ENCODE data around the gene SHC3. TPM values are rescaled to one million over a fixed set of nuclear protein-coding genes. Genes with fewer than 3 reads are reported as not detected.

Gene SHC3
- total RNA-seq, 1 experiment from 2014 or later: 1.8 TPM

DNA sequence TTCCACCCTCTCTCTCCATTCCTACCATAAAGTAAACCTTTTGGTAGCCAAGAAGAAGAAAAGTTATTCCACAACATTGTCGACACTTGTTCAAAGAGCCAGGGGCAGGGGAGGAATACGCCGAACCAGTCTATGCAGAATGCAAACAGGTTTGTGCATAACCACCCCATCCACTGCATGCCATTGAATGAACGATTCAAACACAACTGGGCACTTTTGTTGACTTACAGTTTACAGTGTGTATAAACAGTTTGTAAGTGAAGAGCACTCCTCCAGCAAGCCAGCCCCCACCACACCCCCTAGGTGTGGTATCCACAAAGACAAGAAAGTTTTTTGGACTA, 194.1 kb downstream of the SHC3 start:
- Histone ChIP-seq H4K8ac (replicated peaks; ENCODE audit: insufficient read length, low read depth, low read length) (no peak overlapping the region), H3K9me3 (ENCODE audit: control insufficient read depth, low read depth, low read length) (peaks cover 2% of the 10 kb centered on the region), H2AK5ac (ENCODE audit: insufficient read length, low read length) (no peak overlapping the region), H2BK120ac (ENCODE audit: low read depth, low read length, poor library complexity, severe bottlenecking) (no peak overlapping the region), H3K4me2 (ENCODE audit: insufficient read depth, insufficient read length, low read length) (no peak overlapping the region), H3K18ac (ENCODE audit: insufficient read length, low read depth, low read length) (no peak overlapping the region), H3K27me3 (ENCODE audit: insufficient read depth, low read length) (no peaks in the 10 kb centered on the region), H2BK20ac (ENCODE audit: low read depth, low read length, poor library complexity, severe bottlenecking) (no peak overlapping the region), H4K91ac (ENCODE audit: insufficient read length, low read depth, low read length) (no peak overlapping the region), H2BK15ac (ENCODE audit: low read depth, low read length) (no peak overlapping the region), H3T11ph (ENCODE audit: low read length) (no peak overlapping the region), H3K14ac (ENCODE audit: insufficient read depth, low read length) (no peak overlapping the region), H4K20me1 (ENCODE audit: control insufficient read depth, insufficient read depth, insufficient read length) (no peaks in the 10 kb centered on the region), H2AFZ (ENCODE audit: low read length) (no peak overlapping the region), H2BK12ac (ENCODE audit: insufficient read length, low read depth, low read length) (no peak overlapping the region), H3K79me2 (ENCODE audit: insufficient read depth, low read length) (no peaks in the 10 kb centered on the region), H3K4ac (ENCODE audit: low read depth, low read length) (no peak overlapping the region), H3K79me1 (ENCODE audit: insufficient read depth, low read depth, low read length, poor library complexity, severe bottlenecking) (no peaks in the 10 kb centered on the region), H3K27ac (ENCODE audit: insufficient read length, low read depth, low read length) (no peak overlapping the region), H4K5ac (ENCODE audit: insufficient read length, low read depth, low read length) (no peak overlapping the region), H3K23me2 (ENCODE audit: insufficient read length, low read depth, low read length, poor library complexity, severe bottlenecking) (no peaks in the 10 kb centered on the region), H3K56ac (ENCODE audit: insufficient read length, low read depth, low read length) (no peak overlapping the region), H3K23ac (ENCODE audit: insufficient read length, low read depth, low read length) (no peak overlapping the region), H2BK5ac (ENCODE audit: insufficient read length, low read length) (no peak overlapping the region), H3K9ac (ENCODE audit: extremely low read depth, insufficient read length, low read length) (no peak overlapping the region), H3K4me1 (ENCODE audit: insufficient read depth, low read length) (no peaks in the 10 kb centered on the region)
- Mint-ChIP-seq H3K27me3 (ENCODE audit: low read depth) (peaks cover 6% of the 10 kb centered on the region), H3K36me3 (ENCODE audit: insufficient read depth in 1 of 3, low read depth in 3 of 3) (peaks cover 6 to 14% (median 7%) of the 10 kb centered on the region in 3 experiments; a peak in 6 of 7 replicates), H3K9me3 (peaks cover 13 to 17% of the 10 kb centered on the region in 2 experiments; a peak in 4 of 5 replicates), H3K4me3 (no peak overlapping the region), H3K27ac (no peak overlapping the region), H3K4me1 (peaks cover 13 to 19% of the 10 kb centered on the region in 2 experiments)
- TF ChIP-seq, protein P1, sequence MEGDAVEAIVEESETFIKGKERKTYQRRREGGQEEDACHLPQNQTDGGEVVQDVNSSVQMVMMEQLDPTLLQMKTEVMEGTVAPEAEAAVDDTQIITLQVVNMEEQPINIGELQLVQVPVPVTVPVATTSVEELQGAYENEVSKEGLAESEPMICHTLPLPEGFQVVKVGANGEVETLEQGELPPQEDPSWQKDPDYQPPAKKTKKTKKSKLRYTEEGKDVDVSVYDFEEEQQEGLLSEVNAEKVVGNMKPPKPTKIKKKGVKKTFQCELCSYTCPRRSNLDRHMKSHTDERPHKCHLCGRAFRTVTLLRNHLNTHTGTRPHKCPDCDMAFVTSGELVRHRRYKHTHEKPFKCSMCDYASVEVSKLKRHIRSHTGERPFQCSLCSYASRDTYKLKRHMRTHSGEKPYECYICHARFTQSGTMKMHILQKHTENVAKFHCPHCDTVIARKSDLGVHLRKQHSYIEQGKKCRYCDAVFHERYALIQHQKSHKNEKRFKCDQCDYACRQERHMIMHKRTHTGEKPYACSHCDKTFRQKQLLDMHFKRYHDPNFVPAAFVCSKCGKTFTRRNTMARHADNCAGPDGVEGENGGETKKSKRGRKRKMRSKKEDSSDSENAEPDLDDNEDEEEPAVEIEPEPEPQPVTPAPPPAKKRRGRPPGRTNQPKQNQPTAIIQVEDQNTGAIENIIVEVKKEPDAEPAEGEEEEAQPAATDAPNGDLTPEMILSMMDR (conservative IDR thresholded peaks at IDR 0.05): no peak
- no CpG with 5 or more reads among the region's 4 CpGs for WGBS (ENCODE audit: extremely low coverage, insufficient read length, low lambda C conversion rate)
- no peak for DNase-seq

All from H9 (cell line).